T-cell (primary cell): ENCODE data around the gene IRAK3. TPM values are rescaled to one million over a fixed set of nuclear protein-coding genes. Genes with fewer than 3 reads are reported as not detected.

Experiments used
- ATAC-seq, 4 experiments: fragments of 200-7000 bp in 3 of 4; fragments of 150-1000 bp in 1 of 4; cut with Tn5 transposase; replicated peaks in 1 of 4; 1 replicate in 3 of 4; 2 replicates in 1 of 4; pipeline ENCODE4 v1.10.0; 2021; ENCODE audit warnings: moderate library complexity in 3 of 4, mild to moderate bottlenecking in 2 of 4, moderate number of reproducible peaks in 1 of 4
- CTCF ChIA-PET, 2 donors: fragments of 300-600 bp; sonication (Branson Sonifier 250); formaldehyde crosslinking; loops; one replicate each; lab custom pipeline; 2022; ENCODE audit warnings: antibody characterized with exemption in 2 of 2; lab: Charles Lee
- POLR2A ChIA-PET, 2 donors: fragments of 300-600 bp; sonication (Branson Sonifier 250); formaldehyde crosslinking; loops; one replicate each; lab custom pipeline; 2022; ENCODE audit warnings: antibody characterized with exemption in 2 of 2; lab: Charles Lee
- DNase-seq, 35 experiments: peaks; one replicate each; pipeline versions ENCODE4 v3.0.0 to v3.0.0-alpha.2; 2013 to 2023
- H3K27ac ChIP-seq: one replicate; pipeline ENCODE4 v1.5.1; 2013; ENCODE audit warnings: low read length
- H3K27me3 ChIP-seq, 2 experiments: replicated peaks in 1 of 2; 1 replicate in 1 of 2; 2 replicates in 1 of 2; pipeline versions ENCODE4 v1.6.1 to v1.7.0; 2013; ENCODE audit warnings: low read length in 1 of 2, mixed read lengths in 1 of 2; ENCODE audit not compliant: control insufficient read depth in 2 of 2, insufficient read depth in 2 of 2; ENCODE audit errors: extremely low read depth in 1 of 2
- H3K36me3 ChIP-seq, 2 donors: 1 replicate in 1 of 2; 2 replicates in 1 of 2; pipeline versions ENCODE4 v1.6.1 to v1.7.0; 2013; ENCODE audit warnings: low read length in 1 of 2; ENCODE audit not compliant: control insufficient read depth in 2 of 2, insufficient read depth in 1 of 2; ENCODE audit errors: extremely low read depth in 1 of 2
- H3K4me1 ChIP-seq, 2 experiments: 1 replicate in 1 of 2; 2 replicates in 1 of 2; pipeline versions ENCODE4 v1.6.1 to v1.7.0; 2013; ENCODE audit warnings: low read length in 2 of 2, mixed read lengths in 1 of 2; ENCODE audit not compliant: insufficient read depth in 2 of 2, control insufficient read depth in 1 of 2; ENCODE audit errors: extremely low read depth in 1 of 2
- H3K4me3 ChIP-seq, 2 donors: 1 replicate in 1 of 2; 2 replicates in 1 of 2; pipeline versions ENCODE4 v1.5.1 to v1.7.0; 2013; ENCODE audit warnings: mild to moderate bottlenecking in 2 of 2, low read length in 1 of 2, moderate library complexity in 1 of 2; ENCODE audit not compliant: control insufficient read depth in 1 of 2; ENCODE audit errors: extremely low read depth in 1 of 2
- H3K9me3 ChIP-seq: 2 replicates; pipeline ENCODE4 v1.7.0; 2013
- H3K27ac Mint-ChIP-seq, 2 donors: one replicate each; pipeline ENCODE4 v1.8.0; 2020 to 2021; ENCODE audit warnings: mild to moderate bottlenecking in 2 of 2, mixed read lengths in 2 of 2
- H3K27me3 Mint-ChIP-seq, 2 donors: one replicate each; pipeline ENCODE4 v1.8.0; 2021 to 2022; ENCODE audit warnings: mixed read lengths in 2 of 2
- H3K36me3 Mint-ChIP-seq: one replicate; pipeline ENCODE4 v1.8.0; 2021; ENCODE audit warnings: mixed read lengths
- H3K4me1 Mint-ChIP-seq, 3 donors: one replicate each; pipeline ENCODE4 v1.8.0; 2020 to 2022; ENCODE audit warnings: mixed read lengths in 3 of 3, mild to moderate bottlenecking in 1 of 3
- H3K4me3 Mint-ChIP-seq, 3 donors: one replicate each; pipeline ENCODE4 v1.8.0; 2020 to 2022; ENCODE audit warnings: mild to moderate bottlenecking in 3 of 3, mixed read lengths in 3 of 3, moderate library complexity in 3 of 3
- H3K9me3 Mint-ChIP-seq, 3 donors: one replicate each; pipeline ENCODE4 v1.8.0; 2020 to 2022; ENCODE audit warnings: mixed read lengths in 3 of 3
- WGBS: methylation state at CpG from one replicate; pipeline ENCODE4 v1.1.5; 2013; ENCODE audit warnings: missing lambda C conversion rate; ENCODE audit not compliant: insufficient coverage; 5-methylcytosine and 5-hydroxymethylcytosine counted together
- total RNA-seq, 35 experiments: library from RNA in 6 of 35; stranded (reverse) in 6 of 35; fragments of 120-200 nt in 1 of 35; gene quantifications; one replicate each; pipeline versions ENCODE4 v1.2.1 to v1.2.4 and lab custom pipeline; 2013 to 2026

IRAK3 gene
- total RNA-seq: 1 to 10 TPM in 1 of 5 donors, under 1 TPM in 4; 0.16 to 1.0 (median 0.39) TPM
- 0.77 TPM for total RNA-seq (2013)
- total RNA-seq (lab: John Stamatoyannopoulos, UW): 0.15 to 24.0 (median 0.97) reads per million in 29 experiments

- H3K36me3 Mint-ChIP-seq: peaks cover 5% of the 10 kb centered on the region
- ChIA-PET CTCF (no interaction called here), POLR2A (interaction anchor here (0.5 to 0.6 kb wide), 3 partner anchors 12 to 585 kb away, joined by 3 to 10 read pairs (median 3); no protein-coding TSS in a partner anchor)
- WGBS: 17% methylated on average over 79 of the region's 82 CpGs
- no peak within 1 kb of the TSS for H3K27ac Mint-ChIP-seq
- H3K27me3 ChIP-seq: peaks cover 0 to 21% of the 10 kb centered on the region in 2 experiments
- peaks cover 0 to 7% (median 6%) of the 10 kb centered on the region in 3 donors for H3K9me3 Mint-ChIP-seq
- H3K36me3 ChIP-seq: no peaks in the 10 kb centered on the region
- H3K4me1 Mint-ChIP-seq: peaks cover 7 to 13% (median 11%) of the 10 kb centered on the region in 3 donors
- H3K27ac ChIP-seq: no peak within 1 kb of the TSS
- DNase-seq: peak in 31 of 35 experiments; percentile 2 to 61 (median 18)
- peaks cover 0 to 10% of the 10 kb centered on the region in 2 experiments for H3K4me1 ChIP-seq
- H3K27me3 Mint-ChIP-seq: peaks cover 54 to 61% of the 10 kb centered on the region in 2 donors
- peak; percentile 74 to 84 (median 78) for ATAC-seq
- H3K9me3 ChIP-seq: no peaks in the 10 kb centered on the region
- peak within 1 kb of the TSS; percentile 45 to 83 for H3K4me3 ChIP-seq
- H3K4me3 Mint-ChIP-seq: peak within 1 kb of the TSS; percentile 62 to 84 (median 74)
Measured at GRCh38 chr12:66188584-66189485, at the start of gene IRAK3. Gene IRAK3, plus strand, starts transcription at chr12:66189214. Its CDS starts 86 bp downstream, at chr12:66189300.

- peaks cover 5 to 57% of the 10 kb centered on the region in 2 donors for H3K36me3 ChIP-seq
- ChIA-PET CTCF (interaction anchor here in 1 of 2 donors (0.5 kb wide), 1 partner anchor 36 kb away, joined by 3 read pairs; no protein-coding TSS in a partner anchor), POLR2A (interaction anchor here in 1 of 2 donors (0.6 kb wide), 1 partner anchor 36 kb away, joined by 3 read pairs; no protein-coding TSS in a partner anchor)
- H3K27me3 Mint-ChIP-seq: no peaks in the 10 kb centered on the region
- DNase-seq: no peak
- H3K4me3 ChIP-seq: no peak overlapping the region
- peaks cover 4 to 16% (median 15%) of the 10 kb centered on the region in 3 donors for H3K9me3 Mint-ChIP-seq
- peaks cover 61% of the 10 kb centered on the region for H3K36me3 Mint-ChIP-seq
- no peak for ATAC-seq
- peaks cover 8% of the 10 kb centered on the region for H3K9me3 ChIP-seq
- H3K27ac Mint-ChIP-seq: no peak overlapping the region
- H3K27me3 ChIP-seq: no peaks in the 10 kb centered on the region
- 100% methylated on average over 1 of the region's 2 CpGs for WGBS
- H3K4me3 Mint-ChIP-seq: no peak overlapping the region
- no peak overlapping the region for H3K27ac ChIP-seq
- peaks cover 0 to 8% (median 2%) of the 10 kb centered on the region in 3 donors for H3K4me1 Mint-ChIP-seq
- no peaks in the 10 kb centered on the region for H3K4me1 ChIP-seq
Measured at GRCh38 chr12:66139328-66139727, 49.7 kb upstream of the IRAK3 start.

GRCh38 chr12:66140731-66141130 is 48.3 kb upstream of the IRAK3 start:
- H3K27ac ChIP-seq: no peak overlapping the region
- ChIA-PET POLR2A (interaction anchor here in 1 of 2 donors (1.0 kb wide), 1 partner anchor 10 kb away, joined by 4 read pairs; the partner anchor contains the start of gene LLPH), CTCF (no interaction called here)
- no peaks in the 10 kb centered on the region for H3K27me3 ChIP-seq
- H3K36me3 Mint-ChIP-seq: peaks cover 72% of the 10 kb centered on the region
- H3K9me3 ChIP-seq: peaks cover 8% of the 10 kb centered on the region
- peaks cover 4 to 16% (median 15%) of the 10 kb centered on the region in 3 donors for H3K9me3 Mint-ChIP-seq
- DNase-seq (no peak), ATAC-seq (no peak)
- no peaks in the 10 kb centered on the region for H3K27me3 Mint-ChIP-seq
- peaks cover 12 to 21% (median 14%) of the 10 kb centered on the region in 3 donors for H3K4me1 Mint-ChIP-seq
- H3K4me1 ChIP-seq: peaks cover 0 to 2% of the 10 kb centered on the region in 2 experiments
- H3K4me3 Mint-ChIP-seq: no peak overlapping the region
- peaks cover 5 to 71% of the 10 kb centered on the region in 2 donors for H3K36me3 ChIP-seq
- no peak overlapping the region for H3K27ac Mint-ChIP-seq
- no peak overlapping the region for H3K4me3 ChIP-seq

GRCh38 chr12:66141299-66141698 is 47.7 kb upstream of the IRAK3 start:
- DNase-seq (no peak), ATAC-seq (no peak)
- H3K9me3 ChIP-seq: peaks cover 8% of the 10 kb centered on the region
- peaks cover 0 to 2% of the 10 kb centered on the region in 2 experiments for H3K4me1 ChIP-seq
- no peak overlapping the region for H3K27ac ChIP-seq
- no peak overlapping the region for H3K4me3 ChIP-seq
- Mint-ChIP-seq H3K4me3 (no peak overlapping the region), H3K9me3 (peaks cover 4 to 16% (median 15%) of the 10 kb centered on the region in 3 donors), H3K36me3 (peaks cover 74% of the 10 kb centered on the region), H3K27ac (no peak overlapping the region), H3K27me3 (no peaks in the 10 kb centered on the region), H3K4me1 (peaks cover 17 to 26% (median 19%) of the 10 kb centered on the region in 3 donors)
- WGBS: no CpG with 5 or more reads among the region's 2 CpGs
- POLR2A ChIA-PET: interaction anchor here in 1 of 2 donors (0.6 to 1.0 kb wide), 3 partner anchors 9 to 147 kb away, joined by 3 to 4 read pairs (median 3); partner anchors contain the start of gene LLPH
- H3K36me3 ChIP-seq: peaks cover 5 to 76% of the 10 kb centered on the region in 2 donors
- CTCF ChIA-PET: interaction anchor here in 1 of 2 donors (0.6 kb wide), 1 partner anchor 161 kb away, joined by 5 read pairs; the partner anchor contains the start of gene HELB
- no peaks in the 10 kb centered on the region for H3K27me3 ChIP-seq

GRCh38 chr12:66142826-66143225 is 46.2 kb upstream of the IRAK3 start:
- DNase-seq (no peak), ATAC-seq (no peak)
- ChIA-PET POLR2A (no interaction called here), CTCF (no interaction called here)
- peaks cover 4 to 16% (median 15%) of the 10 kb centered on the region in 3 donors for H3K9me3 Mint-ChIP-seq
- Histone ChIP-seq H3K36me3 (peaks cover 5 to 80% of the 10 kb centered on the region in 2 donors), H3K4me3 (no peak overlapping the region), H3K27me3 (no peaks in the 10 kb centered on the region), H3K27ac (no peak overlapping the region), H3K9me3 (peaks cover 8% of the 10 kb centered on the region), H3K4me1 (peaks cover 0 to 2% of the 10 kb centered on the region in 2 experiments)
- peaks cover 17 to 26% (median 19%) of the 10 kb centered on the region in 3 donors for H3K4me1 Mint-ChIP-seq
- H3K4me3 Mint-ChIP-seq: no peak overlapping the region
- H3K27ac Mint-ChIP-seq: no peak overlapping the region
- H3K36me3 Mint-ChIP-seq: peaks cover 69% of the 10 kb centered on the region
- H3K27me3 Mint-ChIP-seq: no peaks in the 10 kb centered on the region

- no CpG with 5 or more reads among the region's 1 CpG for WGBS
- Histone ChIP-seq H3K4me3 (no peak overlapping the region), H3K9me3 (peaks cover 8% of the 10 kb centered on the region), H3K4me1 (peaks cover 0 to 2% of the 10 kb centered on the region in 2 experiments), H3K27ac (no peak overlapping the region), H3K36me3 (peaks cover 5 to 82% of the 10 kb centered on the region in 2 donors), H3K27me3 (no peaks in the 10 kb centered on the region)
- no peaks in the 10 kb centered on the region for H3K27me3 Mint-ChIP-seq
- peaks cover 20 to 26% (median 24%) of the 10 kb centered on the region in 3 donors for H3K4me1 Mint-ChIP-seq
- CTCF ChIA-PET: interaction anchor here in 1 of 2 donors (1.1 kb wide), 1 partner anchor 265 kb away, joined by 4 read pairs; no protein-coding TSS in a partner anchor
- peaks cover 76% of the 10 kb centered on the region for H3K36me3 Mint-ChIP-seq
- no peak overlapping the region for H3K27ac Mint-ChIP-seq
- DNase-seq (no peak), ATAC-seq (no peak)
- H3K4me3 Mint-ChIP-seq: no peak overlapping the region
- POLR2A ChIA-PET: interaction anchor here in 1 of 2 donors (0.8 kb wide), 1 partner anchor 32 kb away, joined by 3 read pairs; no protein-coding TSS in a partner anchor
- H3K9me3 Mint-ChIP-seq: peaks cover 4 to 16% (median 15%) of the 10 kb centered on the region in 3 donors
Measured at GRCh38 chr12:66143868-66144267, 45.1 kb upstream of the IRAK3 start.
